GM19395 (cell line): ENCODE data around the gene U2AF1.
"Not testable (repeated sequence)": the region's sequence is repeated elsewhere in the genome, so short reads cannot be mapped to it uniquely, and the experiment has no call there.

Experiments
- ATAC-seq: cut with Tn5 transposase; IDR thresholded peaks from one replicate; pipeline ENCODE4 v1.9.1; 2021; ENCODE audit warnings: mild to moderate bottlenecking, moderate library complexity; ENCODE audit not compliant: unreplicated experiment

The U2AF1 gene

DNA sequence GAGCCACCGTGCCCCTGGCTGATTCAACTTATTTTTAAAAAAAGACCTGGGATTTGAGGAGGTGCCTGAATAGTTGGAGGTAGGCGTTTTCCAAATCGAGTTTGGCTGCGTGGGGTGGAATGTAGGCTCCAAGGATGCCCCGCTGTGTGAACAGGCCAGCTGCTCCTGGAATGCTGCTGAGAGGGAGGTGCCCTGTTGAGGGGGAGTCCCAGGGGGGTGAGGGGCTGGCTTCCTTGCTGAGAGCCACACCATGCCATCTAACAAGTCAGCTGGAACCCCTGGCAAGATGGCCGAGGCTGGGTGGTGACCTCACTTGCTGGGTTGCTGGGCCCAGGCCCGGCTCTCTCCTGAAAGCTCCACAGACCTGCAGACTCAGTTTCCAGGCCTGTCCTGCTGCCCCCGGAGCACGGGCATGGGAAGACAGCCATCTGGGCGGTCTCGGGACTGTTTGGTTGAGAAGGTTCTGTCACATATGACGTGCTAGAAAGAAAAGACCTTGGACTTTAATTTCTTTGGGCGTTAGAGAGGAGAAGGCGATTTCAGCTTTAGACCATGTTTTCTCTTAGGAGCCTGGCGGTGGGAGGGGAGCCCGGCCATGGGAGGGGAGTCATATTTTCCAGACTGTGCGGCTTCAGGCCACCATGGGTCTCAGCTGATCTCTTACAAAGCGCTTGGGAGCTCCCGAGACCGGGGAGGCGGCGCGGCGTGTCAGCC is 24.6 kb downstream of the U2AF1 start:
- not testable (repeated sequence) for ATAC-seq

DNA sequence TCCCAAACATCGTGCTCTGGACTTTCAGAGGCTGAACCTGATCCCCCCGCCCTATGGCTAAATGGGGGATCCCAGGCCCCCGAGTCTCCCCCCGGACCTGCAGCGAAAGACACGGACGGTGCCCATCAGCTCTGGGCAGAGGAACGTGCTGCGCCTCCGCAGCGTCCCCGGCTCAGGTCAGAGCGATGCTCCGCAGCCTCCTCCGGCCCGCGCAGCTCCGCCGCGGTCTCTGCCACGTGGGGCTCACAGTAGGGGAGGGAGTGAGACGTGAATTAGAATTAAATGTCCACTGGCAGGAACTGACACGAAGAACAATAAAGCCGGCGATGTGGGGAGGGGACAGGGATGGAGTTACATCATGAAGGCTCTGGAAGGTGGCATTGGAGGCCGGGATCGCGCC is 30.7 kb downstream of the U2AF1 start:
- ATAC-seq: not testable (repeated sequence)

DNA sequence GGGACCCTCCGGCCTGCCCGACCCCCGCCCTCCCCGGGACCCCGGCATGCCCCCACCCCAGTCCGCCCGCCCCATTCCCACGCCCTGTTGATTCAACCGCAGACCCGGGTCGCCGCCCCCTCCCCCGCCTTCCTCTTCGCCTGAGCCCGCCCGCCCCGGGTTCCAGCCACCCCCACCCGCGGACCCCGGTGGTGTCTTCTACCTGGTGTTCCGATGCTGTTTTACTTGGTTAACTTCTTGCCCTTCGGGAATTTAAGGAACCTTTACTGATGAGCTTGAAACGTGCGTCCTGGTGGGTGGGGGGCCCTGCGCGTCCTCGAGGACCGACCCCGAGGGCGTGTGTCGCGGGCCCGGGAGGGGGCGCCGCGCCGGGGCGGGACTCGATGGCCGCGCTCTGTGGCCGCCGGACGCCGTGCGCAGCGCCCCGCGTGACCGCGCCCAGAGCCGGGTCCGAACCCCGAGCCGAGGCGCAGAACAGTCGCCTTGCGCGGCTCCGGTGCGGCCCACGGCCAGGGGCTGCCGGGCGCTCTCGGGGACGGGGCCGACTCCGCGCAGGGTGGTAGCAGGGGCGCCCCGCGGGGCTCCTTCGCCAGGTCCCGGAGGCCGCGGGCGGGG is 31.2 kb downstream of the U2AF1 start:
- ATAC-seq: not testable (repeated sequence)

DNA sequence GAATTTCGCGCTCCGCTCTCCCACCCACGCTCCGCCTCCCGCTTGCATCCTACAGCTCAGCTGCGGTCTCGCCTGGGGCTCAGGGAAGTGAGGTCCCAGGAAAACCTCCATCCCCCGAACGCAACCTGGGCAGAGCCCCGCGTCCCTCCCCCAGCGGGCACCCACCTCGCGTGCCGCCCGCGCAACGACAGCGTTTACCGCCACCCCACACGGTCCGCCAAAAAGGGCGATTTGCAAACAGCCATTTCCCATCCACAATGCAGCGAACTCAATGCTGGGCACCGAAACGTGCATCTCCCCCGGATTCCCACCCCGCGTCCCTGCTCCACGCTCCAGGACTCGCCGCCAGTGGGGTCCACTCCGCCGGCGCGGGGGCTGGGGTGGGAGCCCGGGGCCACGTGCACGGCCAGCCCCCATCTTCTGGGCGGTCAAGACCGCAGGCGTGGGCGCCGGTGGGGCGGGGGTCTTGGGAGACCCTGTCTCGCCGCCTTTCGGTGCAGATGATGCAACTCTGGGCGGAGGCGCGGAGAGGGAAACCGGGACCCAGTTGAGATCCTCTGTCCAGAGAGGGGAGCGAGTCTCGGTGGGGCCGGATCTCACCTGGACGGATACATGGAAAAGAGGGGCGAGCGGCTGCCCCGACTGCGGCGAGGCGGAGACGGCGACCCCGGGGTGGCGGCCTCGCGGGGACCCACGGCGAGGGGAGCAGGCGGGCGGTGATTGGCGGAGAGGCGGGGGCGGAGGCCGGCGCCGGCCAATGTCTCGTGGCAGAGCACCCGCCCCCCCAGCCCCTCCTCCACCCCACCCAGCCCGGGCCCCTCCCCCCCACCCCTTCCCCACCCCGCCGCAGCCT is 32.0 kb downstream of the U2AF1 start, which contains the start of gene CBS:
Gene CBS (minus strand): TSS at position 666 of the 853 bp plus-strand sequence. CDS start 3,642 bp downstream, outside the sequence.
- not testable (repeated sequence) for ATAC-seq

DNA sequence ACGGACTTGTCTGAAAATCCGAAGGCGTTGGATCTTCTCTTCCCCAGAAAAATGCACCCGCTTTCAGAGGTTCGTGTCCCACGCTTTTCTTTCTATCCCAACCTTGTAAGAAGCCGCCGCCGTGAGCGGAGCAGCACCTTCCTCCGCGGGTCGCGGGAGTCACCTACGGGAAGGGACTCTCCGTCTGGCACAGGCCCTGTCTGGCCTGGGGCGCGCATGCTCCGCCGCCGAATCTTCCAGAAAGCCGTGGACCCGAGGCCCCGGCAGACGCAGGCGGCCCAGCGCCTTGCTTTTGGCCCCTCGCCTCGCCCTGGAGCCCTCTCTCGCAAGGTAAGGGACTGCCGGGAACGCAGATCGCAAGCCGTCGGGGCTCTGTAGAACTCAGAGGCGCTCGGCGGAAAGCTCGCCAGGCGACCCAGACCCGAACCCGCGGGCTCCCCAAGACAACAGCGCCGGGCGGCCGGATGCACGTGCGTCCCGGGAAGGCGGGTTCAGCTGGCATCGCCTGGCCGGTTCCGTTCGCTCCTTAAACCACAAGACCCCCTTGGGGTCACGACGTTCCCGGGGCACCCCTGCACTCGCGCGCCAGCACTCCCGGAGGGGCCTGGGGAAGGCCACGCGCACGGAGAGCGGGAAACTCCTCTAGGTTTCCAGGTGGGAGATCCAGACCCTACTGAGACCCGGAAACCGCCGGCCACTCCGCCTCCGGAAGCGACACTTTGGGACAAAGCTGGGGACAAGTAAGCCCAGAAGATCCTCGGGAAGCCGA is 32.8 kb downstream of the U2AF1 start:
- ATAC-seq: not testable (repeated sequence)

GRCh38 chr21:43072742-43073141 is 34.6 kb downstream of the U2AF1 start:
- ATAC-seq: not testable (repeated sequence)

DNA sequence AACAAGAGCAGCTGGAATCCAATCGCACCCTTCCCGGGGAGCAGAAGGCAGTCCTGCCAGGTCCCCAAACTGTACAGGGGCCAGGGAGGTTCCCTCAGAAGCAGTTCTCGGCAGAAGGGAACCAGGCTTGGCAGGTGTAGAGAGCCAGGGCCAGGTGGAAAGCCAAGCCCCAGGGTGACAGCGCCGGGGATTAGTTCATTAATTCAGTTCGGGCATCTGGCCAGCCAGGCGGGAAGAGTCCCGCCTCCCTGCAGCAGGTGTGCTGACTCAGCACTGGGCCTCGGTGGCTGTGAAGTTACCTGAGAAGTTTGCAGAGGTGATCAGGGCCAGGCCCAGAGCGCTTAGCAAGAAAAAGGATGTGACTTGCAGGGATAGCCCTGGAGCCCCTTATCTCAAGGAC is 37.7 kb downstream of the U2AF1 start:
- ATAC-seq: not testable (repeated sequence)

DNA sequence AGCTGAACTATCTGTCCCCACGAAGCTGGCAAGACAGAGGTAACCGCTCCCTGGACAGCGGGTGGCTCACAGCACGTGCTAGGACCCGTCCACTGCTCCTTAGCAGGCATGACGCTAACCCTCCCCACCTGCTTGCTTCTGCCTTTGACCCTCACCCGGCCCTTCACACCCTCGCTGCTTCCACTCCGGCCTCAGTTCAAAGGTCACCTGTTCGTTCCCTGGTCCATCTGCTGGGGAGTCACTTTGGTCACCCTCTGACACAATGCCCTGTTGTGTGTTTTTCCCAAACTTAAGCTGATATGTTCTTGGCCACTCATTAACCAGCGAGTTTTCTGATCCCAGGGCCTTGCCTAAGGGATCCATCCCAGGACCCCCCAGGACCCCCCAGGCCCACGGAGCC is 39.3 kb downstream of the U2AF1 start:
- ATAC-seq: not testable (repeated sequence)

DNA sequence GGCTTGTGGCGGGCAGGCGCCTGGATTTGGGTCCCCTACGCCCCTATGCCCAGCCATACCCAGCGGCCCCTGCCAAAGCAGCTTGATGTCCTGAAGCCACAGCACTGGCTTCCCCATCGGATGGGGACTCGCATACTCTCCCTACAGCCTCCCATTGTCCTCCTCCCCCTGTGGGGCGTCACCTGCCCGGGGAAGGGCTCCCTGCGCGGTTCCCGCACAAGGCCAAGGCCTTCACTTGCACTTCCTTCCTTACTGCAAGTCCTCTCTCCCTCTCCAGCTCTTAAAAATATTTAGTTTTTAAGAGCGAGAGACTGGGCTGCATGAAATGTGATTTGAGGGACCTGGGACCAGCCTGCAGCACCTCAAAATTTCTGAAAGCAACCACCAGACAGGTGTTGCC is 40.7 kb downstream of the U2AF1 start:
- ATAC-seq: not testable (repeated sequence)

DNA sequence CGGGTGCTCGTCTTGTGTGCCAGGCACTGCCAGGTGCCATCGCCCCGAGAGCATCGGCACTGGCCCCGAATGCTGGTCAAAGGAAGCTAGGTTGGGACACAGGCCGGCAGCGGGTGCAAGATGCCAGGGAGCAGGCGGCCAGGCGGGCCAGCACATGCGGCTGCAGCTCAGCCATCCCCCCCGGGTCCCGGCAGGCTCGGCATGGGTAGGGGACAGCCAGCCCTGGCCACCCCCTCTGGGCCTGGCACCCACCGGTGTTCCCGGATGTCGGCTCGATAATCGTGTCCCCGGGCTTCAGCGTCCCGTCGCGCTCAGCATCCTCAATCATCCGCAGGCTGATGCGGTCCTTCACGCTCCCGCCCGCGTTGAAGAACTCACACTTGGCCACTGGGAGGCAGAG is 41.4 kb downstream of the U2AF1 start:
- not testable (repeated sequence) for ATAC-seq

- not testable (repeated sequence) for ATAC-seq
Measured at GRCh38 chr21:43064265-43064917, 43.0 kb downstream of the U2AF1 start.

- ATAC-seq: not testable (repeated sequence)
Measured at GRCh38 chr21:43062955-43063664, 44.3 kb downstream of the U2AF1 start.

- ATAC-seq: not testable (repeated sequence)
Measured at GRCh38 chr21:43053112-43053511, 54.3 kb downstream of the U2AF1 start.

- not testable (repeated sequence) for ATAC-seq
Measured at GRCh38 chr21:43045876-43046821, 61.2 kb downstream of the U2AF1 start.

- ATAC-seq: not testable (repeated sequence)
Measured at GRCh38 chr21:43045165-43045875, 62.0 kb downstream of the U2AF1 start.

DNA sequence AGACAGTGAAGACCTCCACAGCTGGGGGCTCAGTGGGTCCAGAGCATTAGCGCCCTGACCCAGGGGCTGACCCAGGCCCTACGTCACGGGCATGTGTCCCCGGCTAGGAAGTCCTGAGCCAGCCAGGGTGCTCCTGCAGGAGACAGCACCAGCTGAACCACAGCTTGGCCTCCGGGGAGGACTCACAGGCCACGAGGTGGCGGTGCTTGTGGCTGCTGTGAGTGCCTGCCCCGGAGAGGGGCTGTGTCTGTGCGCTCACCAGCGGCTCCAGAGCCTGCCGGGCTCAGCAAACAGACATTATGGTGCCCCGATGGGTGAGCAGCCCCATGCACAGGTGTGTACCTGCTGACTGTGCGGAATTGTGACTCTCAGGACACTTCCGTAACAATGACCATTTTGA is 62.8 kb downstream of the U2AF1 start:
- not testable (repeated sequence) for ATAC-seq

DNA sequence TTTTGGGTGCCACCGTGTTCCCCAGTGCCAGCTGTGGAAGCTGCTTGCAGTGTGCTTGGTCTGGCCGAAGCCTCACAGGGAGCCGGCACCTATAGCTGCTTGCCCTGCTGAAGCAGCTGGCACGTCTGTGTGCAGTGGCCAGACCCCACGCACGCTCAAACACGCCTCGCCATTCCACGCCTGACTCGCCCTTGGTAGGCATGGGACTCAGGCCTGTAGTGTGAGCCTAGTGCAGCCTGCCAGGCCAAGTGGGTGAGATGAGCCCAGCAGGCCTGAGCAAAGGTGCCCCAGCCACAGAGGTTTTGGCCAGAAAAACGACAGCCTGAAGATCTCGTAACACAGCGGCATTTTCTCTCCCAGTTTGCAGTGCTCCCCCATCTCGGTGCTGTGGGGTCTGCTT is 64.1 kb downstream of the U2AF1 start:
- ATAC-seq: not testable (repeated sequence)
